MCF 10A (cell line): ENCODE data around the gene MRPL14. TPM values are rescaled to one million over a fixed set of nuclear protein-coding genes. Genes with fewer than 3 reads are reported as not detected.
"Not testable (repeated sequence)": the region's sequence is repeated elsewhere in the genome, so short reads cannot be mapped to it uniquely, and the experiment has no call there.

Experiments used
- BruUV-seq: library from RNA; stranded (reverse); fragments of 400-500 nt; replicated peaks from 2 replicates; lab custom pipeline; 2021; lab: Mats Ljungman, UMichigan
- CTCF ChIA-PET: fragments of 300-600 bp; sonication (Branson Sonifier 250); formaldehyde crosslinking; extraction: SDS; loops from one replicate; lab custom pipeline; 2021; ENCODE audit warnings: antibody characterized with exemption, inconsistent platforms; lab: Yijun Ruan, JAX
- POLR2A ChIA-PET: fragments of 300-600, 350-650 bp; sonication (Branson Sonifier 250); formaldehyde crosslinking; extraction: SDS; loops from one replicate; lab custom pipeline; 2020; ENCODE audit warnings: antibody characterized with exemption, inconsistent platforms; lab: Yijun Ruan, JAX
- DNase-seq: peaks from one replicate; pipeline ENCODE4 v3.0.0-alpha.2; 2018; ENCODE audit not compliant: unreplicated experiment
- H3K27ac Mint-ChIP-seq: one replicate; pipeline ENCODE4 v1.8.0; 2022; ENCODE audit warnings: mild to moderate bottlenecking, low read depth, mixed read lengths; ENCODE audit not compliant: unreplicated experiment
- H3K27me3 Mint-ChIP-seq: one replicate; pipeline ENCODE4 v1.8.0; 2022; ENCODE audit warnings: mixed read lengths; ENCODE audit not compliant: insufficient read depth, unreplicated experiment
- H3K36me3 Mint-ChIP-seq: one replicate; pipeline ENCODE4 v1.8.0; 2022; ENCODE audit warnings: mild to moderate bottlenecking, moderate library complexity, mixed read lengths; ENCODE audit not compliant: insufficient read depth, unreplicated experiment
- H3K4me1 Mint-ChIP-seq: one replicate; pipeline ENCODE4 v1.8.0; 2022; ENCODE audit warnings: mixed read lengths; ENCODE audit not compliant: insufficient read depth, unreplicated experiment
- H3K4me3 Mint-ChIP-seq: one replicate; pipeline ENCODE4 v1.8.0; 2022; ENCODE audit warnings: mild to moderate bottlenecking, moderate library complexity, mixed read lengths; ENCODE audit not compliant: unreplicated experiment
- H3K9me3 Mint-ChIP-seq: one replicate; pipeline ENCODE4 v1.8.0; 2022; ENCODE audit warnings: mixed read lengths; ENCODE audit not compliant: unreplicated experiment
- CTCF ChIP-seq: fragments of 200-600 bp; IDR thresholded peaks from one replicate; pipeline ENCODE4 v1.8.0; 2022; ENCODE audit warnings: antibody characterized with exemption, mild to moderate bottlenecking; ENCODE audit not compliant: unreplicated experiment
- intact Hi-C: fragments of 100-400 bp; cut with micrococcal nuclease; formaldehyde crosslinking; loops from 2 replicates; pipeline ENCODE4 v1.14.1; 2022
- total RNA-seq: library from RNA; stranded (reverse); gene quantifications from 2 replicates; pipeline ENCODE4 v1.2.3, GENCODE V29; 2022

MRPL14 gene
- total RNA-seq, 1 experiment from 2014 or later, result 66.8 TPM

- Mint-ChIP-seq H3K9me3 (no peaks in the 10 kb centered on the region), H3K36me3 (peaks cover 31% of the 10 kb centered on the region), H3K4me1 (no peaks in the 10 kb centered on the region), H3K27me3 (no peaks in the 10 kb centered on the region), H3K27ac (no peak overlapping the region), H3K4me3 (no peak overlapping the region)
- TF ChIP-seq CTCF, result no peak
- ChIA-PET CTCF (interaction anchor here (0.7 kb wide), 1 partner anchor 27 kb away, joined by 3 read pairs; no protein-coding TSS in a partner anchor), POLR2A (interaction anchor here (0.7 kb wide), 2 partner anchors 10 to 98 kb away, joined by 3 to 5 read pairs; no protein-coding TSS in a partner anchor)
- intact Hi-C loops, result no loop called here
- no peak for DNase-seq
- no TSS peak for BruUV-seq
Measured at GRCh38 chr6:44145839-44146238, 18.6 kb upstream of the MRPL14 start.

- DNase-seq, H3K4me1 Mint-ChIP-seq: not testable (repeated sequence)
Measured at GRCh38 chr6:44144536-44144935, 17.3 kb upstream of the MRPL14 start.

GRCh38 chr6:44143731-44144130, 16.5 kb upstream of the MRPL14 start:
- ChIA-PET CTCF (interaction anchor here (0.7 to 0.9 kb wide), 2 partner anchors 11 to 91 kb away, joined by 3 read pairs; no protein-coding TSS in a partner anchor), POLR2A (no interaction called here)

More at GRCh38 chr6:44144536-44144935, 17.3 kb upstream of the MRPL14 start:
- peaks cover 27% of the 10 kb centered on the region for H3K36me3 Mint-ChIP-seq
- H3K27me3 Mint-ChIP-seq, H3K9me3 Mint-ChIP-seq, intact Hi-C loops, H3K4me3 Mint-ChIP-seq, BruUV-seq, H3K27ac Mint-ChIP-seq: not testable (repeated sequence)
- ChIA-PET CTCF (interaction anchor here (0.7 kb wide), 1 partner anchor 80 kb away, joined by 3 read pairs; no protein-coding TSS in a partner anchor), POLR2A (interaction anchor here (0.6 kb wide), 1 partner anchor 37 kb away, joined by 3 read pairs; no protein-coding TSS in a partner anchor)

GRCh38 chr6:44142835-44143234, 15.6 kb upstream of the MRPL14 start:
- no peak for DNase-seq
- Mint-ChIP-seq H3K4me1 (no peaks in the 10 kb centered on the region), H3K4me3 (no peak overlapping the region), H3K36me3 (peaks cover 24% of the 10 kb centered on the region), H3K27me3 (no peaks in the 10 kb centered on the region), H3K27ac (no peak overlapping the region), H3K9me3 (no peaks in the 10 kb centered on the region)
- CTCF ChIA-PET, result interaction anchor here (0.5 to 0.6 kb wide), 2 partner anchors 22 to 586 kb away, joined by 3 to 4 read pairs; no protein-coding TSS in a partner anchor
- BruUV-seq, result no TSS peak
- no peak for TF ChIP-seq CTCF
- POLR2A ChIA-PET, result no interaction called here
- intact Hi-C loops, result no loop called here

More at GRCh38 chr6:44143731-44144130, 16.5 kb upstream of the MRPL14 start:
- Mint-ChIP-seq H3K36me3 (peaks cover 27% of the 10 kb centered on the region), H3K9me3 (no peaks in the 10 kb centered on the region), H3K27ac (no peak overlapping the region), H3K4me3 (no peak overlapping the region), H3K27me3 (no peaks in the 10 kb centered on the region), H3K4me1 (no peaks in the 10 kb centered on the region)
- no peak for DNase-seq
- no peak for TF ChIP-seq CTCF
- intact Hi-C loops, result no loop called here
- no TSS peak for BruUV-seq
